Uterus (tissue), 4 donors: ENCODE results near the gene ITGA11. TPM values are rescaled to one million over a fixed set of nuclear protein-coding genes. Genes with fewer than 3 reads are reported as not detected.
A peak's percentile ranks its signal among the peaks of the same experiment; 100 is the strongest.

Source experiments
- DNase-seq, 2 donors: peaks; one replicate each; pipeline ENCODE4 v3.0.0-alpha.2; 2019 to 2020
- H3K27ac ChIP-seq, 2 donors: fragments of 200-600 bp; sonication (generic); 1 replicate in 1 of 2; 2 replicates in 1 of 2; pipeline ENCODE4 v1.5.1; 2016 to 2018
- H3K27me3 ChIP-seq, 2 donors: fragments of 200-600 bp; sonication (generic); one replicate each; pipeline ENCODE4 v1.5.1; 2018 to 2019; ENCODE audit warnings: control low read depth in 1 of 2
- H3K36me3 ChIP-seq, 2 donors: fragments of 200-600 bp; sonication (generic); one replicate each; pipeline ENCODE4 v1.5.1; 2019; ENCODE audit warnings: control low read depth in 1 of 2
- H3K4me1 ChIP-seq, 2 donors: fragments of 200-600 bp; sonication (generic); one replicate each; pipeline ENCODE4 v1.5.1; 2018 to 2019; ENCODE audit warnings: control low read depth in 1 of 2
- H3K4me3 ChIP-seq, 2 donors: fragments of 200-600 bp; sonication (generic); 1 replicate in 1 of 2; 2 replicates in 1 of 2; pipeline ENCODE4 v1.5.1; 2018 to 2019; ENCODE audit warnings: mild to moderate bottlenecking in 1 of 2
- H3K9me3 ChIP-seq, 2 donors: fragments of 200-600 bp; sonication (generic); one replicate each; pipeline ENCODE4 v1.5.1; 2019; ENCODE audit warnings: control low read depth in 1 of 2
- POLR2A ChIP-seq, 2 donors: fragments of 450-650 bp; IDR thresholded peaks; one replicate each; pipeline ENCODE4 v1.6.1; 2016; ENCODE audit warnings: antibody characterized with exemption in 2 of 2, mild to moderate bottlenecking in 1 of 2, moderate library complexity in 1 of 2
- intact Hi-C: fragments of 100-400 bp; cut with DNase I; formaldehyde crosslinking; loops from one replicate; pipeline ENCODE4 v1.15.1; 2023; ENCODE audit warnings: low total_unique reads
- total RNA-seq, 4 donors: library from RNA; depleted of rRNA in 3 of 4; stranded (reverse); fragments of >200 nt in 3 of 4; gene quantifications; one replicate each; pipeline versions ENCODE4 v1.1.0 to v1.2.4, GENCODE V29; 2014 to 2023
- TF ChIP-seq, protein P1 (sequence below), 4 experiments: fragments of 200-600 bp in 2 of 4; fragments of 450-650 bp in 2 of 4; sonication (generic) in 2 of 4; IDR thresholded peaks; one replicate each; pipeline ENCODE4 v1.5.1; 2016 to 2019; ENCODE audit warnings: antibody characterized with exemption in 4 of 4, mild to moderate bottlenecking in 2 of 4, moderate library complexity in 1 of 4
- donor health status: DM: yes; HTN: yes; CAD: no.

ITGA11 gene
- total RNA-seq, 4 donors from 2014 or later: 37.3 to 106 (median 61.1) TPM

DNA sequence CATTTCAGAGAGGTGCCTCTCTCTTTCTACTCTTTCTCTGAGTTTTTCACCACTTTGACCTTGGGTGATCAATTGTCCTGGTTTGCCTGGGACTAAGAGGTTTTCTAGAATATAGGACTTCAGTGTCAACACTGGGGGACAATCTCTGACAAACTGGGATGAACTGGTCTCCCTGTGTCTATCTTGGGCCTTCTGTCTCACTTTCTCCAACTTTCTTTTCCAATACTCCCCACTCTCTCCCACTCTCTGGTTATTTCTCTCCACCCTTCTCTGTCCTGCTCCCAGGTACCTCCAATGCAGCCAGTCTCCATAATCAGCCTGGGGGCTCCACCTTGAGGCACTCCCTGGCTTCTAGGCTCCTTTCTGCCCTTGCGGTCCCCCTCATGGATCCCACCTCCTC lies 4.7 kb upstream of the ITGA11 start:
- intact Hi-C loops: no loop called here
- TF ChIP-seq POLR2A (IDR thresholded peaks at IDR 0.05): no peak
- TF ChIP-seq, protein P1, sequence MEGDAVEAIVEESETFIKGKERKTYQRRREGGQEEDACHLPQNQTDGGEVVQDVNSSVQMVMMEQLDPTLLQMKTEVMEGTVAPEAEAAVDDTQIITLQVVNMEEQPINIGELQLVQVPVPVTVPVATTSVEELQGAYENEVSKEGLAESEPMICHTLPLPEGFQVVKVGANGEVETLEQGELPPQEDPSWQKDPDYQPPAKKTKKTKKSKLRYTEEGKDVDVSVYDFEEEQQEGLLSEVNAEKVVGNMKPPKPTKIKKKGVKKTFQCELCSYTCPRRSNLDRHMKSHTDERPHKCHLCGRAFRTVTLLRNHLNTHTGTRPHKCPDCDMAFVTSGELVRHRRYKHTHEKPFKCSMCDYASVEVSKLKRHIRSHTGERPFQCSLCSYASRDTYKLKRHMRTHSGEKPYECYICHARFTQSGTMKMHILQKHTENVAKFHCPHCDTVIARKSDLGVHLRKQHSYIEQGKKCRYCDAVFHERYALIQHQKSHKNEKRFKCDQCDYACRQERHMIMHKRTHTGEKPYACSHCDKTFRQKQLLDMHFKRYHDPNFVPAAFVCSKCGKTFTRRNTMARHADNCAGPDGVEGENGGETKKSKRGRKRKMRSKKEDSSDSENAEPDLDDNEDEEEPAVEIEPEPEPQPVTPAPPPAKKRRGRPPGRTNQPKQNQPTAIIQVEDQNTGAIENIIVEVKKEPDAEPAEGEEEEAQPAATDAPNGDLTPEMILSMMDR (IDR thresholded peaks at IDR 0.05): no peak
- no peaks in the 10 kb centered on the region for H3K27me3 ChIP-seq

DNA sequence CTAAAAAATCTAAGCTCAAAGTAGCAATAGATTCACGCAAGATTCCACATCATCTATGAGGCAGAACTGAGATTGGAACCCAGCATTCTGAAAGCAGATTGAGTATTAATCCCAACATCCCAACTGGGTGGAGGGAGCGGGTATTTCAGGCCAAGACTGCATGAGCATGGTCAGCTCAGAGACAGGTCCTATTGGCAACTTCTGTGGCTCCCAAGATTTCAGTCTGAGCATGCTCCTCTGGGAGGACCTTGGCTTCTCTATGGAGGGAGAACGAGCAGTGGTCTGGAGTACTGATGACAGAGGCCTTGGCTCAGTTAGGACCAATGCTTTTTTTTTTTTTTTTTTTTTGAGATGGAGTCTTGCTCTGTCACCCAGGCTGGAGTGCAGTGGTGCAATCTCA lies 4.0 kb upstream of the ITGA11 start:
- H3K36me3 ChIP-seq: no peaks in the 10 kb centered on the region
- TF ChIP-seq POLR2A (IDR thresholded peaks at IDR 0.05): no peak
- no peaks in the 10 kb centered on the region for H3K4me1 ChIP-seq
- no peak overlapping the region for H3K27ac ChIP-seq
- peak in 1 of 2 donors; percentile 7 for DNase-seq
- intact Hi-C loops: no loop called here
- no peaks in the 10 kb centered on the region for H3K27me3 ChIP-seq
- H3K4me3 ChIP-seq: no peak overlapping the region
- no peaks in the 10 kb centered on the region for H3K9me3 ChIP-seq

More for the DNA sequence above, 4.7 kb upstream of the ITGA11 start:
- Histone ChIP-seq H3K36me3 (no peaks in the 10 kb centered on the region), H3K4me1 (peaks cover 6 to 7% of the 10 kb centered on the region in 2 donors), H3K4me3 (no peak overlapping the region), H3K9me3 (no peaks in the 10 kb centered on the region), H3K27ac (no peak overlapping the region)
- DNase-seq: no peak

DNA sequence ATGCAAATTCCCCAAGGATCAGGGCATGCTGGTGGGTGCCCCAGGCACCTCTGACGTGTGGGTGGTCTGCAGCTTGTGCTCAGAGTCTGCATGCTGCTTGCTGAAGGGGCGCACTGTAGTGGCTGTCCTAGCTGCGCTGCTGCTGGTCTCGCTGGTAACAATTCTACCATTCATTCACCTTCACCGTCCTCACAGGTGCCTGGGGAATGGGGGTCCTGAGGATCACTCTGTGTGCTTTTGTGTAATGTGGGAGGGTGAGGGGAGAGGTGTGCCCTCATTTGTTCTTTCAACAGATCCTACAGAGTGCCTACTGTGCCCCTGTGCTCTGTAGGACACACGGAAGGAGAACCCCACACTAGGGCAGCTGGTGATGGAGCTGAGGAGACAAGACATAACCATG lies 2.1 kb upstream of the ITGA11 start:
- H3K27me3 ChIP-seq: no peaks in the 10 kb centered on the region
- H3K27ac ChIP-seq: no peak overlapping the region
- H3K36me3 ChIP-seq: no peaks in the 10 kb centered on the region
- no peak for TF ChIP-seq POLR2A (IDR thresholded peaks at IDR 0.05)
- DNase-seq: no peak
- intact Hi-C loops: no loop called here
- H3K4me1 ChIP-seq: no peaks in the 10 kb centered on the region
- H3K9me3 ChIP-seq: no peaks in the 10 kb centered on the region
- no peak overlapping the region for H3K4me3 ChIP-seq

DNA sequence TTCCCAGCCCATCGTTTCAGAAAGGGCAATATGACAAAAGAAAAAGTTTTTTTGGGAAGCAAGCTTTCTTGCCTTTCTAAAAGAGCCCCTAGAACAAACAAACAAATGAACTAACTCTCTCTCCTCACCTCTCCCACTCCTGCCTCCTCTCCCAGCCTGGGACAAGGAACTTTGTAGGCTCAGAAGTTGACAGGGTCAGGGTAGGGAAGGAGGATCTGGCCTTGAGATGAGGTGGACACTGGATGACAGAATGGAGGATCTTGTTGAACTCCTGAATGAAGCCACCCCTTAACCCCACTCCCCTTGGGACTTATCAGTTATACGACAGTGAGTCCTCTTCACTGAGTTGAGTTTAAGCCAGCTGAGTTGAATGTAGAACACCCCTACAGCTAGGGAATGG lies 1.6 kb upstream of the ITGA11 start:
- H3K4me3 ChIP-seq: no peak overlapping the region
- intact Hi-C loops: no loop called here
- H3K4me1 ChIP-seq: no peaks in the 10 kb centered on the region

DNA sequence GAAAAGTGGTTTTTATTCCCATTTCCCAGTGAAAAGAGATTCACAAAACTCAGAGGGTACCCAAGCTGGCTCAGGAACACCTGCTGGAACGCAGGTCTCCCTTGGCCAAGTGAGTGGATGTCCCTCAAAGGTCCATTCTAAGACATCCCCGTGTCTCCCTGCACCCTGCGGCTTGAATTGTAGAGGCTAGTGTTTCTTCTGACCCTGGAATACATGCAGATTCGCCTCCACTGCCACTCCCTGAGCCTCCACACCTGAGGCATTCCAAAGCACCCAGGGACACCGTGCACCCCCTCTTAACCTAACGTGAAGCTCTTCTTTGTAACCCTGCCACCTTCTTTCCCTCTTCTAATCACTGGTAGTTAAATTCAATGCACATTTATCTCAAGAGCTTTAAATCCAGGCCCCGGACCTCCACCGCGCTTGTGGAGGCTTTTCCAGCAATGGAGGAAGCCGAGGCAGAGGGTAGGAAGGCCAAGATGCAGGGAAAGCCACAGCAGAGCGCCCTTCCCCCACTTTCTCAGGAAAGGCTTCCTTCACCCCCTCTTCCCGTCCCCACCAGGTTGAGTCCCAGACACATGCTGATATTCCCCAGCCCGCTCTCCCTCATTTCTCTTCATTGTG lies 590 bp upstream of the ITGA11 start:
- peaks cover 0 to 4% of the 10 kb centered on the region in 2 donors for H3K4me1 ChIP-seq
- no peaks in the 10 kb centered on the region for H3K9me3 ChIP-seq
- peak in 1 of 2 donors; percentile 16 for DNase-seq
- H3K27me3 ChIP-seq: no peaks in the 10 kb centered on the region
- no peaks in the 10 kb centered on the region for H3K36me3 ChIP-seq
- intact Hi-C loops: no loop called here
- peak overlapping the region; percentile 52 to 72 for H3K4me3 ChIP-seq
- H3K27ac ChIP-seq: peak overlapping the region; percentile 89 to 95
- TF ChIP-seq, protein P1 (IDR thresholded peaks at IDR 0.05): no peak
- TF ChIP-seq POLR2A (IDR thresholded peaks at IDR 0.05): no peak

More for the DNA sequence above, 1.6 kb upstream of the ITGA11 start:
- H3K27me3 ChIP-seq: no peaks in the 10 kb centered on the region
- no peak overlapping the region for H3K27ac ChIP-seq
- no peaks in the 10 kb centered on the region for H3K36me3 ChIP-seq
- TF ChIP-seq POLR2A (IDR thresholded peaks at IDR 0.05): no peak
- TF ChIP-seq, protein P1 (IDR thresholded peaks at IDR 0.05): no peak
- DNase-seq: peak in 1 of 2 donors; percentile 8
- no peaks in the 10 kb centered on the region for H3K9me3 ChIP-seq

DNA sequence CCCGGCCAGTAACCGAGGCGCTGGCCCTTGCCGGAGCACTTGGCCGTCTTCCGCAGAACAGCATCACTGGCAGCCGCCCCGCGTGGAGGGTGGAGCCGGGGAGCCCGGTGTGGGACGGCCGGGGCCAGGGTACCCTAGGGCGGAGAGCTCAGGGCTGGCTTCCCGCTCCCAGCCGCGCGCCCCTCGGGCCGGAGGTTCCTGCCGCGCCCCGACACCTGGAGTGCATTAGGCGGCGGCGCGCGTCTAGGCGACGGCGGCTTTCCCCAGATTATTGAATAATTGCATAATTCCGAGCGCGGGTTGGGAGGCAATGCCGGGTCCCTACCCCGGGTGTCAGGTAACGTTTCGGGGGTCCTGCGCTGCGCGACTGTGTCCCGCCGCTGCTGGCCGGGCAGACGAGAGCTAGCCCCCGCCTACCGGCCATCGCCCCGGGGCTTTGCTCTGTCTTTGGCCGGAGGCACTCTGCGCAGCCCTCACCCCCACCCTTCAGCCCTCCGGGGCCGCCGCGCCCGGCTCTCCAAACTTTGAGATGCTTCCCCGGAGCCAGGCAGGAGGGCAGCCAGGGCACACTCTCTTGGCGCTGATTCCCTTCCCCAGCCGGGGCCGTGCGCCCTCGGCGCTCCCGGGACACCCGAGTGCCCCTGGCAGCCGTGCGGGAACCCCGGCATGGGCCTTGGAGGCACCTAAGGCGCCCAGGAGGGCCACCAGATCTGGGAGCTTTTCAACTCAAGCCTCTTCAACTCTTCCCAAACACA lies 749 bp downstream of the ITGA11 start:
- H3K4me1 ChIP-seq: peaks cover 0 to 7% of the 10 kb centered on the region in 2 donors
- no peaks in the 10 kb centered on the region for H3K36me3 ChIP-seq
- H3K9me3 ChIP-seq: no peaks in the 10 kb centered on the region
- no peaks in the 10 kb centered on the region for H3K27me3 ChIP-seq
- DNase-seq: peak; percentile 77 to 82
- peak in 1 of 2 donors; percentile 41 for TF ChIP-seq POLR2A (IDR thresholded peaks at IDR 0.05)
- TF ChIP-seq, protein P1 (IDR thresholded peaks at IDR 0.05): peak in 1 of 4 experiments; percentile 18
- intact Hi-C loops: no loop called here
- peak overlapping the region; percentile 89 to 95 for H3K27ac ChIP-seq
- H3K4me3 ChIP-seq: peak overlapping the region; percentile 52 to 72
